ENCODE data around the gene CDH3.

The CDH3 gene

DNA sequence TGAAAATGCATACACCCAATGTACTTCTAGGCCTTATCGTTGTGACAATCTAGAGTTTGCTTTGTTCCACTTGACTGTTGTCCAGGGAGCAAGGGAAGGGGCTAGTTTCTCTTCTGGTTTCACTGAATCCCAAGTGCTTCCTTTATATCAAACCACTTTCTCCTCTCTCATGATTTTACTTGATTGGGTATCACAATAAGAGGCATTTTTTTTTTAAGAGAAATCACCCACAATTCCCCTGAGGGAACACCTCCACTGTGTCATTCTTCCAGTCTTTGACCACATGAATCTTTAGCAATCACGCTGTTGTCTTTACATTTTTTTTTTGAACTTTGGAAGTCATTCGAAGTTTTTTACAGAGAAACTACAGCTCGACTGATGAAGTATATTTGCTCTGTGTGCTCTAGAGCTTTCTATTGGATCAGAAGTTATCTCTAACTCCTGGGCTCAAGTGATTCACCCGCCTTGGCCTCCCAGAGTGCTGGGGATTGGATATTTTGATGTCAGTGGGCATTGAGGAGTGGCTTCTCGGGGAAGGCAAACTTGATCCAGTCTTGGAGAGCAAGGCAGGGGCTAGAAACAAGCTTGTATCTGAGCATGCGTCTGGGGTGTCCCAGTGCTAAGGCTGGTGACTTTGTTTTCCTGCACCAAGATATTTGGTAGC is 95.0 kb downstream of the CDH3 start:
- peak; percentile 17 for DNase-seq

DNA sequence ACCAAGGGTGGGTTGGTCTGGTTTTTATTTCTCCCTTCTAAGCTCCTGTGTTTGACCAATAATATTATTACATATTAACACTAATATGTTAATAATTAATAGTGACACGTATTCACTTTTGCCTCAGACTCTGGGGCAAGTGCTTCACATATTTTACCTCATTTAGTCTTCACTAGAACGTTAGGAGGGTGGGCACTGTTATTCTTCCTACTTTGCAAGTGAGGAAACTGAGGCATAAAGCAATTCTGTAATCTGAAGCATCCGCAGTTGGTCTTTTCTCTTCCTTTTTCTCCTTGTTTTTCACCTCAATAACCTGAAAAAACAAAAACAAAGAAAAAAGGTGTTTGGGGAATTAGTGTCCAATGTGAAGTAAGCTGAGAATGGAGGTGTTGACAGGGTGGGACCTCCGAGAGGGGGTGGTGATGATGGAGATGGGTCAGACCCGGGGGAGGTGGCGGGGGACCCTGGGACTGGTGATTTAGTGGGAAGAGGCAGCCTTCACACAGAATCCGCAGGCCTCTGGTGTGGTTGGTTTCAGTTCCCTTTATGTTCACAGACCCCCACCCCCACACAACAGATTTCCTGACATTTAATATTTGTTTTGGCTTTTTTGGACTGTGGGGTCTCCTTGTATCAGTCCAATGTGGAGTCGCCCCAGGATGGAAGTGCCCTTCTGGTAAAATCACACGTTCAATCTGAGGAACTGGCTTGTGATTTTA is 95.7 kb downstream of the CDH3 start:
- DNase-seq: no peak

DNA sequence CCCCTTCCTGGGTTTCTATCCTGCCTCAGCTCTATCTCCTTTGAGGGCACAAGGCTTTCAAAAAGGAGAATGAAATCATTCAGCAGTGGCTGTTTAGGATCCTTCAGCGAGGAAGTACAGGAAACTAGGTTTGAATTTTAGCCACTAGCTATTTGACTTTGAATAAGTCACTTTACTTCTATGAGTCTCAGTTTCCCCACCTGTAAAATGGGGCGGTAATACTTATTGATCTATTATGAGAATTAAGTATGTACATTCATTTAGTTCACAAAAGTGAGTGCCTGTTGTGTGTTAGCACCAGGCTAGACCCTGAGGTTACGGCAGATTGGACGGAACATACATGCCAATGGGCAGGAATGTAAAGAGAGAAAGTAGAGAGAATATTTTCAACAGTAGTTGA is 98.6 kb downstream of the CDH3 start:
- DNase-seq: no peak

DNA sequence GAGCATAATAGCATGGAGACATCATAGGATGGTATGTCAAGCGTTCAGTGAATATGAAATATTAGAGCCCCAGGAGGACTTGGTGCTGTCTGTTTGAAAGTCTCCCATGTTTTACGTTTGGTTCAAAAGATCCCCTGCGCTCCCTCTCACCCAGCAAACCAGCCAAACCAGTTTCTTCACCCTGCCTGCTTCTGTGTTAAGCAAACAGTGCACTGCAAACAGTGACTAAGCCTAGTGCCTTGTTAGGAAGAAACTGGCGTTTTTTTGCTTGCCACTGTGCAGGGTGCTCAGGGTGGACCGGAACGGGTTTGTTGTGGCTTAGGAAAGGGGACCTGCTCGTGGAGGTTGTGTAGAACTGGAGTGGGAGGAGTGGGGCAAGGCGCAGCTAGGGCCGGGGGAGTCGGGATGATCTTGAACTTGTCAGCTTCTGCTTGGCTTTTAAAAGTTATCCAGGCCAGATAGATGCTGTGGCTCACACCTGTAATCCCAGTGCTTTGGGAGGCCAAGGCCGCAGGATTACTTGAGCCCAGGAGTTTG is 99.7 kb downstream of the CDH3 start:
- DNase-seq: peak; percentile 99

DNA sequence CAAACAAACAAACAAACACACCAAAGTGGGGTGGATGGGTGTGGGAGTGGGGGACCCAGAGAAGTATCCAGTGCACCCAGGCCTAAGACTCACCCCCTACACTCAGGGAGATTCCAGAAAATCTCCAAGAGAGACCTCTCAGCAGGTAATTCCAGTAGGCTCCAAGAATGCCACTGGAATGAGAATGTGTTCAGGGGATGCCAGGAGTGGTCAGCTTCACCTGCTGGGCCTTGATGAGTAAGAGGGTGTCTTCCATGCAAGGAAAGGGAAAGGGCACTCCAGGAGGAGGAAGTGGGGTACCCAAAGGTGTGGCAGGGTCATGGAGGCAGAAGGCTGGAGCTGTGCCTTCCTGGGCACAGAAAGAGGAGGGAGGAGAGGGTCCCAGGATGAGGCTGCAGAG is 101.8 kb downstream of the CDH3 start:
- no peak for DNase-seq

DNA sequence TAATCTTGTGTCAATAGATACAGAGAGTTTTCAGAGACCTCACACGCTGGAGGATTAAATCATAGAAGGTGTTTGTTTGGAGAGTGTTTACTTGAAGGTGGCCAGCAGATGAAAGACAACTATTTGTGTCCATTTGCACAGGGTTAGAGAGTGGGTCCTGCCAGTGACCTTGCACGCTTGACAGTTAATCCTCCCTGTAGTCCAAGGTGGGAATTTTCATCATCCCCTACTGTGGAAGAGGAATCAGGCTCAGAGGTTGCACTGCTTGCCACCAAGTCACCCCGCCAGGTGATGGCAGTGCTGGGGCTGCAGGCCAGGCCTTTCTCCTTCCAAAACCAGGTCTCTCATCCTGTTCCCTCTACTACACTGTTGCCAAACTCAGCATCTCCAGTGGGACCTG is 104.3 kb downstream of the CDH3 start:
- peak; percentile 53 for DNase-seq
